Karpas-422 (cell line): ENCODE measurements around the gene HDAC4. TPM values are rescaled to one million over a fixed set of nuclear protein-coding genes. Genes with fewer than 3 reads are reported as not detected.

Experiments
- DNase-seq: peaks from one replicate; pipeline ENCODE4 v3.0.0-alpha.2; 2015
- H2AFZ ChIP-seq: fragments of 200-600 bp; sonication (generic); 2 replicates; pipeline ENCODE4 v1.6.1; 2014; ENCODE audit warnings: antibody characterized with exemption, low read length, mixed read lengths
- H3K27ac ChIP-seq: fragments of 200-600 bp; sonication (generic); 2 replicates; pipeline ENCODE4 v1.5.1; 2014; ENCODE audit warnings: mild to moderate bottlenecking, low read length, moderate library complexity
- H3K27me3 ChIP-seq: fragments of 200-600 bp; sonication (generic); 2 replicates; pipeline ENCODE4 v1.6.1; 2014; ENCODE audit warnings: low read length, mixed read lengths
- H3K36me3 ChIP-seq: fragments of 200-600 bp; sonication (generic); 2 replicates; pipeline ENCODE4 v1.6.1; 2014; ENCODE audit warnings: low read length, mixed read lengths; ENCODE audit not compliant: insufficient read depth
- H3K4me1 ChIP-seq: fragments of 200-600 bp; sonication (generic); 2 replicates; pipeline ENCODE4 v1.6.1; 2014; ENCODE audit warnings: mild to moderate bottlenecking, low read length, mixed read lengths
- H3K4me2 ChIP-seq: fragments of 200-600 bp; sonication (generic); 2 replicates; pipeline ENCODE4 v1.6.1; 2014; ENCODE audit warnings: low read length, low read depth, mild to moderate bottlenecking; ENCODE audit not compliant: poor library complexity, severe bottlenecking
- H3K4me3 ChIP-seq: fragments of 200-600 bp; sonication (generic); 2 replicates; pipeline ENCODE4 v1.5.1; 2014; ENCODE audit warnings: mild to moderate bottlenecking, antibody characterized with exemption, low read length, mixed read lengths
- H3K79me2 ChIP-seq: fragments of 200-600 bp; sonication (generic); 2 replicates; pipeline ENCODE4 v1.6.1; 2014; ENCODE audit warnings: mild to moderate bottlenecking, low read length, mixed read lengths
- H3K9ac ChIP-seq: fragments of 200-600 bp; sonication (generic); 2 replicates; pipeline ENCODE4 v1.6.0; 2014; ENCODE audit warnings: low read length
- H3K9me2 ChIP-seq: fragments of 200-600 bp; sonication (generic), shearing (Covaris generic); replicated peaks from 2 replicates; pipeline ENCODE4 v1.6.0; 2014; ENCODE audit warnings: mild to moderate bottlenecking, low read length, moderate library complexity; ENCODE audit not compliant: insufficient read depth
- H3K9me3 ChIP-seq: fragments of 300-700, 200-600 bp; sonication (generic); 2 replicates; pipeline ENCODE4 v1.6.1; 2014; ENCODE audit warnings: low read length, mixed read lengths
- H4K20me1 ChIP-seq: fragments of 200-600 bp; sonication (generic); 2 replicates; pipeline ENCODE4 v1.6.1; 2014; ENCODE audit warnings: mild to moderate bottlenecking, antibody characterized with exemption, low read length, low read depth; ENCODE audit not compliant: insufficient read depth
- total RNA-seq: library from RNA; depleted of rRNA; stranded (reverse); fragments of >200 nt; shearing (Covaris generic); gene quantifications from 2 replicates; pipeline ENCODE4 v1.2.3, GENCODE V29; 2014; ENCODE audit warnings: low replicate concordance

The HDAC4 gene
- total RNA-seq, 1 experiment from 2014 or later, result 8.5 TPM

DNA sequence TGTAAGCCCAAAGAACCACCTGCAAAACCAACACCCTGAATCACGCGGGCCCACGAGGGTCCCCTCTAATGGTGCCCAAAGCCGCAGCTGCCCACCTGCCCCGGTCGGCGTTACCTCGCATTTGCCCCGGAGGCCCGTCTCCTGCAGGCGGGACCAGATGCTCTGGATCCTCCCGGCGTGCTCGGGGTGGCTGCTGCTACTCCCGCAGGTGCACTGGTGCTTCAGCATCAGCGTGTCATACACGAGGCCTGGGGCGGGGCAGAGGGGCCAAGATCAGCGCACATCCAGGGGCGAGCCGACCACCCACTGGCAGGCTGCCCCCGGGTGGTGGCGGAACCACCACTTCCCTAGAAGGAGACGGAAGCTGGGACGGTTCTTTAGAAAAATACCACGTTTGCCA, 292.9 kb downstream of the HDAC4 start:
- no peak for DNase-seq
- no peak overlapping the region for H2AFZ ChIP-seq
- no peaks in the 10 kb centered on the region for H3K27me3 ChIP-seq
- H3K27ac ChIP-seq, result no peak overlapping the region
- no peak overlapping the region for H3K4me3 ChIP-seq
- no peaks in the 10 kb centered on the region for H3K36me3 ChIP-seq
- H4K20me1 ChIP-seq, result no peaks in the 10 kb centered on the region
- H3K4me1 ChIP-seq, result no peaks in the 10 kb centered on the region
- no peaks in the 10 kb centered on the region for H3K9me3 ChIP-seq
- no peak overlapping the region for H3K4me2 ChIP-seq
- no peaks in the 10 kb centered on the region for H3K79me2 ChIP-seq
- H3K9ac ChIP-seq, result no peak overlapping the region
- H3K9me2 ChIP-seq, result no peaks in the 10 kb centered on the region

DNA sequence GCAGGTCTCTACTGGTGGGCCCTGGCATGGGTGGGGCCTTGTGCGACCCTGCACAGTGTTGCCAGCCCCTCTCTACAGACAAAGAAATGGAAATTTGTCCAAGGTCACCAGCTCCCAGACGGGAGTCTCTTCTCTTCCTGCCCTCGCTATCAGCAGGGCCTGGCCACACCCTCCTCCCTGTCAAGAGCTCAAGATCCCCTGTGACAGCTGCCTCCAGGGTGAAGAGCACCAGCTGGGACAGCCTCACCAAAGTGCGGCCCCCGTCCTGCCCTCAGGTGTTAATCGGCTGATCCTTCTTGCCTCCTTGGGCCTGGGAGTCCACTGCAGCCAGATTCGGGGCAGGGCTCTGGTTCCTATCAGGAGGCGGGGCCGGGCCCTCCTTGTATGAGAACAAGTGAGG, 293.9 kb downstream of the HDAC4 start:
- Histone ChIP-seq H2AFZ (no peak overlapping the region), H3K4me3 (no peak overlapping the region), H3K27me3 (no peaks in the 10 kb centered on the region), H3K79me2 (no peaks in the 10 kb centered on the region), H3K4me2 (no peak overlapping the region), H3K9ac (no peak overlapping the region), H4K20me1 (no peaks in the 10 kb centered on the region), H3K9me3 (no peaks in the 10 kb centered on the region), H3K36me3 (no peaks in the 10 kb centered on the region), H3K4me1 (no peaks in the 10 kb centered on the region), H3K9me2 (no peaks in the 10 kb centered on the region), H3K27ac (no peak overlapping the region)
- no peak for DNase-seq

DNA sequence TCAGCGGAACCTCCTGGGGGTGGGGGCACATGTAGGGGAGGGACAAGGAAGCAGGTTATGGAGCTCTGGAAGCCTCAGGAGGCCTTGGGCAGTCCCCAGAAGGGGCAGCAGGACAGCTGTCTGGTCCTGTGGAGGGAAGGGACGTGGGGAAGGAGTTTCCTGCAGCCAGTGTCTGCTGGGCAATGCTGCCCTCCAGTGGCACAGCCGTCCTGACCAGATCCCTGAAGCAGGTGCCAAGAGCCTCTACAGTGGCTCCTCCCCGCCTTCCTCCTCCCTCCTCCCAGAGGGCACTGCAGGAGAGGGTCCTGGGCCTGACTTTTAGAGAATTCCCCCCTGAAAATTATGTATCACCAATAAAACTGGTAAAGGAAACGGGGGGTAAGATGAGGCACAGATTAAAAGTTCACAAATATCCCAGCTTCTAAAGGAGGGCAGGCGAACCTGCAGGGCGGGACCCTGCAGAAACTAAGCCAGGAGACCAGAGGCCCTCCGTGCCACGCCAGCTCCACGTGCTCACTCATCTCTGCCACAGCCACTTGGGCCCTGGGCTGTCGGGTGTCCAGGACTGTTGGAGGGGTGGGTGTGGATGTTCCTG, 294.4 kb downstream of the HDAC4 start:
- no peak overlapping the region for H3K4me3 ChIP-seq
- no peak overlapping the region for H2AFZ ChIP-seq
- peak; percentile 76 for DNase-seq
- H3K27ac ChIP-seq, result no peak overlapping the region
- H3K4me1 ChIP-seq, result no peaks in the 10 kb centered on the region
- H3K27me3 ChIP-seq, result no peaks in the 10 kb centered on the region
- no peaks in the 10 kb centered on the region for H3K79me2 ChIP-seq
- H4K20me1 ChIP-seq, result no peaks in the 10 kb centered on the region
- H3K9ac ChIP-seq, result no peak overlapping the region
- no peaks in the 10 kb centered on the region for H3K36me3 ChIP-seq
- no peaks in the 10 kb centered on the region for H3K9me2 ChIP-seq
- no peak overlapping the region for H3K4me2 ChIP-seq
- no peaks in the 10 kb centered on the region for H3K9me3 ChIP-seq

GRCh38 chr2:239105234-239105633, 295.6 kb downstream of the HDAC4 start:
- Histone ChIP-seq H4K20me1 (no peaks in the 10 kb centered on the region), H3K9me3 (no peaks in the 10 kb centered on the region)

DNA sequence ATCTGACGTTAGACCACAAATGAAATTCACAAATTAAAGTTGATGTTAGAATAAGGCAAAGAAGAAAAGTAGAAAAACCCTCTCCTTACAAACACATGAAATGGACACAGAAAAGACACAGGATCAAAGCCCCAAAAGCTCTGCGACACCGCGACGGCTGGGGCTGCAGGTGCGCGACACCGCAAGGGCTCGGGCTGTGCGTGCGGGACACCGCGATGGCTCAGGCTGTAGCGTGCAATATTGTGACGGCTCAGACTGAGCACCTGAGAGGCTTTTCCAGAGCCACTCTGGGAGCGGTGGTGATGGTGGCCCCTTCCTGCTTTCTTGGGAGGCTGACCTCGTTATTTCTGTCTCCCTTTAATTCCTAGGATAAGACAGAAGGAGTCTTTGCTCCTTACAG, 296.0 kb downstream of the HDAC4 start:
- H3K4me2 ChIP-seq, result no peak overlapping the region
- H3K79me2 ChIP-seq, result no peaks in the 10 kb centered on the region
- no peaks in the 10 kb centered on the region for H4K20me1 ChIP-seq
- H3K36me3 ChIP-seq, result no peaks in the 10 kb centered on the region
- DNase-seq, result no peak
- no peaks in the 10 kb centered on the region for H3K9me2 ChIP-seq
- no peak overlapping the region for H3K27ac ChIP-seq
- no peaks in the 10 kb centered on the region for H3K9me3 ChIP-seq
- H2AFZ ChIP-seq, result no peak overlapping the region
- no peaks in the 10 kb centered on the region for H3K4me1 ChIP-seq
- H3K4me3 ChIP-seq, result no peak overlapping the region
- H3K27me3 ChIP-seq, result no peaks in the 10 kb centered on the region
- no peak overlapping the region for H3K9ac ChIP-seq

More at GRCh38 chr2:239105234-239105633, 295.6 kb downstream of the HDAC4 start:
- no peaks in the 10 kb centered on the region for H3K79me2 ChIP-seq
- no peaks in the 10 kb centered on the region for H3K36me3 ChIP-seq
- no peak for DNase-seq
- no peak overlapping the region for H3K4me3 ChIP-seq
- H3K9me2 ChIP-seq, result no peaks in the 10 kb centered on the region
- no peaks in the 10 kb centered on the region for H3K27me3 ChIP-seq
- H3K4me2 ChIP-seq, result no peak overlapping the region
- no peak overlapping the region for H3K9ac ChIP-seq
- no peaks in the 10 kb centered on the region for H3K4me1 ChIP-seq
- H3K27ac ChIP-seq, result no peak overlapping the region
- no peak overlapping the region for H2AFZ ChIP-seq

DNA sequence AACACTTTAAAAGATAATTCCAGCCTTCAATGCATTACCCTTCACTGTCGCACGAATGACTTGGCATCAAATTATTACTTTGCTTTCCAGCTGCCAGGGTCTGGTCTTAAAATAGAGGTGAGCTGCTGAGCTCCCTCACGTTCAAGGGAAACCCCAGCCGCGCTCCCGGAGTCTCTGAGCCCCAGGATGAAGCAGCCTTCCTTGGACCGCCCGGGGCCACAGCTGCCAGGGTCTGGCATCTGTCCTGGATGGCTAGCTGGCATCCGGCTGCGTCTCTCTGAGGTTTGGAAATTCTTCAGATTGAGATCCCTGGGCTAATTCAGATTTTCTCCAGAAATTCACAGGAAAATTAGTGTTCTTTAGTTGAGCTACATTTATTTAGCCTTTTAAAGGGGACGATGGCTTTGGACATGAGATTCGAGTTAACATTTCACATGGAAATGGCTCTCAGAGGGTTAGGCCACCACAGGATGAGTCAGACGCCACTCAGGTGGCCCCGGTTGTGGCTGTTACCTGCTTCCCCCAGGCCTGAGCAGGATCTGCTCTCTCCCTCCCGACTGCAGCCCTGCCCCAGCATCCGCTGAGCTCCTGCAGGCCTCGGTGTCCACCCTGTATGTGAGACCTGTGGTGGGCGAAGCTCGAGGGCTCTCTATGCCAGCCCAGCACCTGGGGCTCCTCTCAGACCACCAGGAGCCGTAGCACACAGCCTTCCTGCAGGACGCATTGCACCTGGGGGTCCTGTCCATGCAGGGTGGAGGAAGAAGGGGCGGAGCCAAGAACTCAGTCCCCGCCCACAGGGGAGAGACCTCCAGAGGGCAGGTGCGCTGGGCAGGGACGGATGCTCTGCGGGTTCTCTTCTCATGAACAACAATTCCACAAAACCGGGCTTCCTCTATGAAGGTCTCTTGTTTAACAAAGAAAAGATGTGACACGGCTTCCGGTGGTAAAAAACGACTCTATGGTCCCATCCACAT, 297.4 kb downstream of the HDAC4 start:
- Histone ChIP-seq H2AFZ (no peak overlapping the region), H3K4me1 (no peaks in the 10 kb centered on the region), H4K20me1 (no peaks in the 10 kb centered on the region), H3K9me2 (no peaks in the 10 kb centered on the region), H3K27ac (no peak overlapping the region), H3K4me3 (no peak overlapping the region), H3K9me3 (no peaks in the 10 kb centered on the region), H3K36me3 (no peaks in the 10 kb centered on the region), H3K79me2 (no peaks in the 10 kb centered on the region), H3K27me3 (no peaks in the 10 kb centered on the region), H3K4me2 (no peak overlapping the region), H3K9ac (no peak overlapping the region)
- DNase-seq, result no peak

DNA sequence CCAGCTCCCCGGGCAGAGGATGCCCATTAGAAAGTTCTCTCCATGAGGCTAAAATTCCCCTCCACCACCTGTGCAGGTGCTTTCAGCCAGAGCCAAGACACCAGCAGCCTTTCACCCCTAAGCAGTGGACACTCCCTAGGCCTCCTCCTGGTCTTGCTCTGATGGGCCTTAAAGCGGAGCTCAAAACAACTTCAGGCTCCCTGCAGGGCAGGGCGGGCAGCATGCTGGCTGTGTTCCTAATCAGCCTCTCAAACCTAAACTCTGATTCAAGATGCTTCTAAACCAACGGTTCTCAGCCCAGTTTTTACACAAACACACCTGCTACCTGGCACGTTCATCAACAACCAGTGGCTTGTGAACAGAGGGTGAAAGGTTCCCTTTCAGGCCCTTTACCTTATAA, 298.6 kb downstream of the HDAC4 start:
- Histone ChIP-seq H3K9me3 (no peaks in the 10 kb centered on the region), H3K4me1 (no peaks in the 10 kb centered on the region), H3K9me2 (no peaks in the 10 kb centered on the region), H4K20me1 (no peaks in the 10 kb centered on the region), H3K4me2 (no peak overlapping the region), H3K4me3 (no peak overlapping the region), H3K79me2 (no peaks in the 10 kb centered on the region), H2AFZ (no peak overlapping the region), H3K27ac (no peak overlapping the region), H3K27me3 (no peaks in the 10 kb centered on the region), H3K36me3 (no peaks in the 10 kb centered on the region), H3K9ac (no peak overlapping the region)
- no peak for DNase-seq

DNA sequence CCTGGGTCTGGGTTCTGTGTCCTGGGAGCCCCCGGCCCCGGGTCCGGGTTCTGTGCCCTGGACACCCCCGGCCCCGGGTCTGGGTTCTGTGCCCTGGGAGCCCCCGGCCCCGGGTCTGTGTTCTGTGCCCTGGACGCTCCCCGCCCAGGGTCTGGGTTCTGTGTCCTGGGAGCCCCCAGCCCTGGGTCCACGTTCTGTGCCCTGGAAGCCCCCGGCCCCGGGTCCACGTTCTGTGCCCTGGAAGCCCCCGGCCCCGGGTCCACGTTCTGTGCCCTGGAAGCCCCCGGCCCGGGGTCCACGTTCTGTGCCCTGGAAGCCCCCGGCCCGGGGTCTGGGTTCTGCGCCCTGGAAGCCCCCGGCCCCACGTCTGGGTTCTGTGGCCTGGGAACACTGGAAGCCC, 299.0 kb downstream of the HDAC4 start:
- H3K9me2 ChIP-seq, result no peaks in the 10 kb centered on the region
- no peaks in the 10 kb centered on the region for H3K27me3 ChIP-seq
- H3K4me3 ChIP-seq, result no peak overlapping the region
- no peaks in the 10 kb centered on the region for H4K20me1 ChIP-seq
- no peaks in the 10 kb centered on the region for H3K9me3 ChIP-seq
- no peak overlapping the region for H3K9ac ChIP-seq
- no peak overlapping the region for H3K4me2 ChIP-seq
- DNase-seq, result no peak
- no peaks in the 10 kb centered on the region for H3K36me3 ChIP-seq
- no peak overlapping the region for H3K27ac ChIP-seq
- H3K4me1 ChIP-seq, result no peaks in the 10 kb centered on the region
- H3K79me2 ChIP-seq, result no peaks in the 10 kb centered on the region
- H2AFZ ChIP-seq, result no peak overlapping the region
